Heart right ventricle (tissue), 16 donors: ENCODE measurements around the gene GCNT3. TPM values are rescaled to one million over a fixed set of nuclear protein-coding genes. Genes with fewer than 3 reads are reported as not detected.

Experiments
- ATAC-seq, 8 donors: fragments of 200-7000 bp; cut with Tn5 transposase; one replicate each; pipeline ENCODE4 v1.9.1; 2020; ENCODE audit warnings: mild to moderate bottlenecking in 8 of 8, moderate library complexity in 8 of 8, moderate number of reproducible peaks in 1 of 8
- DNase-seq, 2 donors: peaks; one replicate each; pipeline ENCODE4 v3.0.0-alpha.2; 2020
- H3K27ac ChIP-seq, 10 donors: fragments of 200-600 bp; sonication (generic) in 2 of 10; one replicate each; pipeline versions ENCODE4 v1.5.0 to v1.8.0; 2020 to 2022; ENCODE audit warnings: mild to moderate bottlenecking in 3 of 10
- H3K27me3 ChIP-seq, 7 donors: fragments of 200-600 bp; one replicate each; pipeline ENCODE4 v1.8.0; 2021 to 2022; ENCODE audit warnings: mild to moderate bottlenecking in 2 of 7
- H3K36me3 ChIP-seq, 9 donors: fragments of 200-600 bp; sonication (generic) in 1 of 9; one replicate each; pipeline versions ENCODE4 v1.5.0 to v1.8.0; 2020 to 2022; ENCODE audit warnings: mild to moderate bottlenecking in 2 of 9
- H3K4me1 ChIP-seq, 9 donors: fragments of 200-600 bp; sonication (generic) in 1 of 9; one replicate each; pipeline versions ENCODE4 v1.5.0 to v1.8.0; 2020 to 2022; ENCODE audit warnings: mild to moderate bottlenecking in 4 of 9
- H3K4me3 ChIP-seq, 10 donors: fragments of 200-600 bp; sonication (generic) in 2 of 10; one replicate each; pipeline versions ENCODE4 v1.5.0 to v1.8.0; 2020 to 2022; ENCODE audit warnings: mild to moderate bottlenecking in 7 of 10, moderate library complexity in 2 of 10
- H3K9me3 ChIP-seq, 11 donors: fragments of 200-600 bp in 10 of 11; sonication (generic) in 2 of 11; one replicate each; pipeline versions ENCODE4 v1.5.0 to v1.8.0; 2013 to 2022; ENCODE audit warnings: mild to moderate bottlenecking in 2 of 11, control low read depth in 1 of 11, moderate library complexity in 1 of 11
- CTCF ChIP-seq, 9 donors: fragments of 200-600 bp; sonication (generic) in 2 of 9; IDR thresholded peaks; one replicate each; pipeline versions ENCODE4 v1.5.0 to v1.8.0; 2021 to 2022; ENCODE audit warnings: antibody characterized with exemption in 9 of 9, mild to moderate bottlenecking in 5 of 9, moderate library complexity in 1 of 9
- WGBS, 2 donors: extraction: QIAGEN DNeasy Blood & Tissue Kit; methylation state at CpG; one replicate each; pipeline ENCODE4 v1.1.7; 2013; ENCODE audit warnings: inconsistent platforms in 1 of 2; 5-methylcytosine and 5-hydroxymethylcytosine counted together
- intact Hi-C, 10 donors: fragments of 100-400 bp; cut with DNase I; formaldehyde crosslinking; loops; one replicate each; pipeline versions ENCODE4 v1.11.1 to v1.14.2; 2022
- polyA plus RNA-seq, 2 donors: library from polyadenylated mRNA; stranded (reverse); fragments of 200-250 nt; gene quantifications; one replicate each; pipeline ENCODE4 v1.2.3, GENCODE V29; 2013
- total RNA-seq, 10 donors: library from RNA; stranded (reverse); fragmentation: NEBNext Ultra II Directional in 3 of 10; extraction: Animal tissue kit (Norgen Biotek cat#: 25700) in 3 of 10; gene quantifications; one replicate each; pipeline versions ENCODE4 v1.2.1 to v1.2.4, GENCODE V29; 2021 to 2023
- donor health status: Arrhythmogenic right ventricular cardiomyopathy.
- donor health status: ischemic (EF 13 %, LVEDD 7.1; RV severe dilation, severe dysfunction).
- donor health status: healthy with polysubstance abuse.
- donor health status: DM: no; HTN: yes; CAD: no.
- donor health status: DM: no; HTN: no; CAD: no.
- donor health status: ischemic (EF 25% LVEDD 6.9; RV normal size, moderate dysfunction).
- donor health status: ischemic (EF 25% LVEDD 5.7; RV mildly dilated, moderate dysfunction).
- donor health status: healthy.
- donor health status: DM: yes; HTN: yes; CAD: no.
- donor health status: Ischemic cardiomyopathy.
- donor health status: ischemic (EF 35%, LVEDD 5.7; RV mildly dilated, moderate dysfunction).
- donor health status: nonischemic (EF 11% LVEDD 7.7; RV severe dilation, severe dysfunction).
- donor health status: DM: yes; HTN: yes; CAD: no.
- donor health status: PGD.
- donor health status: ischemic (EF 29% LVEDD 5.4; RV normal size, mild dysfunction).
- donor health status: nonischemic (EF 23%, LVEDD 6.1; RV moderate dilation, normal function).

The GCNT3 gene
- total and polyA plus RNA-seq, 12 donors = 0.12 to 0.55 (median 0.37) TPM; not detected in 7

DNA sequence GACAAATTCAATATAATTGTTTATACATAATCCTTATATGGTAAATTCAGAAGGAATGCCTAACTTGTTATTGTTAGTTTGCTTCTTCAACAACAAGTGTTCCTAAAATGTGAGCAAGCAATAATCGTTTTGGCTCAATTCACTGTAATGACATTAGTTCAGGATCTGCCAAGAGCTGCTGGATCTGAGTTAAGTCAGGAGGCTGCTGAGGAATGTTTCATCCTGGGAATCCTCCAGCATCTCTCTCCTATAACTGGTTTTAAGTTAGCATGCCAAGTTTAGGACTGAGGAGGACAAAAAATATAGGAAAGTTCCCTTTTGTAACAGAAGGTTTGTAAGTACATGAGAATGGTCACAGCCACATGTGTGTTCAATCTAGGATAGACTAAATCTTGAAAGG, 50.7 kb downstream of the GCNT3 start:
- Histone ChIP-seq H3K27ac (peak overlapping the region in 3 of 10 donors; percentile 22 to 39 (median 24)), H3K4me1 (peaks cover 0 to 16% (median 12%) of the 10 kb centered on the region in 9 donors), H3K27me3 (no peaks in the 10 kb centered on the region), H3K4me3 (no peak overlapping the region), H3K36me3 (peaks cover 0 to 84% (median 21%) of the 10 kb centered on the region in 9 donors), H3K9me3 (no peaks in the 10 kb centered on the region)
- DNase-seq (no peak), ATAC-seq (peak in 1 of 8 donors; percentile 12)
- intact Hi-C loops = no loop called here
- no peak for TF ChIP-seq CTCF (IDR thresholded peaks at IDR 0.05)
- 27 to 34% methylated on average over 1 of the region's 1 CpG for WGBS, 2 donors

GRCh38 chr15:59668556-59668955, 57.0 kb downstream of the GCNT3 start:
- DNase-seq = no peak
- H3K36me3 ChIP-seq = peaks cover 0 to 100% (median 55%) of the 10 kb centered on the region in 9 donors

More at GRCh38 chr15:59668556-59668955, 57.0 kb downstream of the GCNT3 start:
- Histone ChIP-seq H3K4me1 (no peaks in the 10 kb centered on the region), H3K27me3 (no peaks in the 10 kb centered on the region), H3K4me3 (no peak overlapping the region), H3K27ac (no peak overlapping the region), H3K9me3 (no peaks in the 10 kb centered on the region)
- no peak for ATAC-seq
- 81 to 84% methylated on average over 8 of the region's 8 CpGs for WGBS, 2 donors
- intact Hi-C loops = no loop called here
- no peak for TF ChIP-seq CTCF (IDR thresholded peaks at IDR 0.05)

Other genes with a start within 250 kb of the GCNT3 start
- gene MYO1E, start 238.9 kb upstream of the GCNT3 start, total RNA-seq = 10 to 100 TPM; 20.6 to 75.3 (median 28.4) TPM
- 10 to 100 TPM in 1 of 2 donors, 1 to 10 TPM in 1; 9.3 to 16.5 TPM for gene MYO1E, start 238.9 kb upstream of the GCNT3 start, polyA plus RNA-seq
- gene FAM81A, start 173.6 kb upstream of the GCNT3 start, total RNA-seq = 10 to 100 TPM in 2 of 10 donors, 1 to 10 TPM in 8; 2.5 to 10.1 (median 4.2) TPM
- 1 to 10 TPM; 1.3 to 3.2 TPM for gene FAM81A, start 173.6 kb upstream of the GCNT3 start, polyA plus RNA-seq
- gene GTF2A2, start 45.7 kb downstream of the GCNT3 start, total RNA-seq = 100 to 1,000 TPM; 121 to 150 (median 129) TPM
- 100 to 1,000 TPM in 1 of 2 donors, 10 to 100 TPM in 1; 56.9 to 120 TPM for gene GTF2A2, start 45.7 kb downstream of the GCNT3 start, polyA plus RNA-seq
- gene BNIP2, start 77.5 kb downstream of the GCNT3 start, total RNA-seq = 10 to 100 TPM; 65.2 to 96.6 (median 80.2) TPM
- 10 to 100 TPM; 28.3 to 29.2 TPM for gene BNIP2, start 77.5 kb downstream of the GCNT3 start, polyA plus RNA-seq